Upper lobe of left lung (tissue), 6 donors: ENCODE measurements around the gene ATP1A1. TPM values are rescaled to one million over a fixed set of nuclear protein-coding genes. Genes with fewer than 3 reads are reported as not detected.

Source experiments
- ATAC-seq, 2 donors: fragments of 200-7000 bp; cut with Tn5 transposase; one replicate each; pipeline ENCODE4 v1.9.1; 2022; ENCODE audit warnings: mild to moderate bottlenecking in 2 of 2, moderate library complexity in 2 of 2; ENCODE audit not compliant: low FRiP score in 2 of 2
- DNase-seq, 2 donors: peaks; one replicate each; pipeline ENCODE4 v3.0.0-alpha.2; 2019 to 2020
- H3K27ac ChIP-seq, 4 donors: fragments of 200-600 bp; sonication (generic); one replicate each; pipeline ENCODE4 v1.5.1; 2016 to 2019
- H3K27me3 ChIP-seq, 4 donors: fragments of 200-600 bp; sonication (generic); one replicate each; pipeline ENCODE4 v1.5.1; 2017 to 2019
- H3K36me3 ChIP-seq, 4 donors: fragments of 200-600 bp; sonication (generic); one replicate each; pipeline ENCODE4 v1.5.1; 2016 to 2019
- H3K4me1 ChIP-seq, 4 donors: fragments of 200-600 bp; sonication (generic); one replicate each; pipeline ENCODE4 v1.5.1; 2018 to 2019
- H3K4me3 ChIP-seq, 4 donors: fragments of 200-600 bp; sonication (generic); one replicate each; pipeline ENCODE4 v1.5.1; 2017 to 2019; ENCODE audit warnings: mild to moderate bottlenecking in 2 of 4, moderate library complexity in 1 of 4
- H3K9me3 ChIP-seq, 4 donors: fragments of 200-600 bp; sonication (generic); one replicate each; pipeline ENCODE4 v1.5.1; 2018 to 2019
- EP300 ChIP-seq, 4 donors: sonication (generic); formaldehyde crosslinking; IDR thresholded peaks; one replicate each; pipeline ENCODE4 v1.5.1; 2017; ENCODE audit warnings: antibody characterized with exemption in 4 of 4, control low read depth in 2 of 4
- POLR2A ChIP-seq, 4 donors: fragments of 450-650 bp; IDR thresholded peaks; one replicate each; pipeline ENCODE4 v1.5.1; 2016 to 2017; ENCODE audit warnings: antibody characterized with exemption in 4 of 4, mild to moderate bottlenecking in 2 of 4
- POLR2AphosphoS5 ChIP-seq, 2 donors: sonication (generic); formaldehyde crosslinking; IDR thresholded peaks; one replicate each; pipeline ENCODE4 v1.5.1; 2017; ENCODE audit warnings: antibody characterized with exemption in 2 of 2
- WGBS, 2 donors: methylation state at CpG; one replicate each; pipeline ENCODE4 v1.1.5; 2017 to 2018; 5-methylcytosine and 5-hydroxymethylcytosine counted together
- total RNA-seq, 6 donors: library from RNA; depleted of rRNA in 4 of 6; stranded (reverse); fragments of >200 nt in 4 of 6; gene quantifications; one replicate each; pipeline versions ENCODE4 v1.1.0 to v1.2.1, GENCODE V29; 2016 to 2021
- TF ChIP-seq, protein P1 (sequence below), 6 experiments: fragments of 450-650 bp in 4 of 6; fragments of 200-600 bp in 2 of 6; sonication (generic) in 2 of 6; IDR thresholded peaks; one replicate each; pipeline ENCODE4 v1.5.1; 2016 to 2019; ENCODE audit warnings: antibody characterized with exemption in 6 of 6
- donor health status: DM: no; HTN: no; CAD: no; lungs with moderate emphysema.
- donor health status: DM: no; HTN: yes; CAD: no; lungs with severe emphysema.

Gene ATP1A1
- total RNA-seq, 6 donors from 2014 or later: 383 to 829 (median 696) TPM

DNA sequence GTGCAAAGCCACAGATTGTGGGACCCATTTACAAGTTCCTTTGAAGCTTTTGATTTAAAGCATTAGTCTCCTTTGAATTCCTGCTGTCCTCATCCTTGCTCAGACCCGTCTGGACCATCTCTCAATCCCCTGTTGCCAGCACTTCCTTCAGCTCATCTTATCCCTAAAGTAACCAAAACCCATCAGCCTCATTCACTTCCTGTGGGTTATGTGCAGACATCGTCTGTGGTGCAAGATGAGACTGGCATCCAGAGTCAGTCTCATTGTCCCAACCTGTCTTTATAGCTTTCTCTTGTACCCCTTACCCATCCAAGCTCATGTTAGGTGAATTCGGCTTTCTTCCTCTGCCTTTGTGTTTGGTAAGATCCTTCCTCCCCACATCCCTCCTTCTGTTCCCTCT lies 29.3 kb downstream of the ATP1A1 start:
- no peak for ATAC-seq
- Histone ChIP-seq H3K27ac (no peak overlapping the region), H3K9me3 (no peaks in the 10 kb centered on the region), H3K4me1 (peaks cover 0 to 3% (median 1%) of the 10 kb centered on the region in 4 donors), H3K27me3 (no peaks in the 10 kb centered on the region), H3K4me3 (no peak overlapping the region), H3K36me3 (peaks cover 88 to 100% (median 100%) of the 10 kb centered on the region in 4 donors)
- 77 to 81% methylated on average over 3 of the region's 3 CpGs for WGBS, 2 donors
- TF ChIP-seq EP300 (IDR thresholded peaks at IDR 0.05) (no peak), POLR2AphosphoS5 (IDR thresholded peaks at IDR 0.05) (no peak), POLR2A (IDR thresholded peaks at IDR 0.05) (no peak)
- TF ChIP-seq, protein P1, sequence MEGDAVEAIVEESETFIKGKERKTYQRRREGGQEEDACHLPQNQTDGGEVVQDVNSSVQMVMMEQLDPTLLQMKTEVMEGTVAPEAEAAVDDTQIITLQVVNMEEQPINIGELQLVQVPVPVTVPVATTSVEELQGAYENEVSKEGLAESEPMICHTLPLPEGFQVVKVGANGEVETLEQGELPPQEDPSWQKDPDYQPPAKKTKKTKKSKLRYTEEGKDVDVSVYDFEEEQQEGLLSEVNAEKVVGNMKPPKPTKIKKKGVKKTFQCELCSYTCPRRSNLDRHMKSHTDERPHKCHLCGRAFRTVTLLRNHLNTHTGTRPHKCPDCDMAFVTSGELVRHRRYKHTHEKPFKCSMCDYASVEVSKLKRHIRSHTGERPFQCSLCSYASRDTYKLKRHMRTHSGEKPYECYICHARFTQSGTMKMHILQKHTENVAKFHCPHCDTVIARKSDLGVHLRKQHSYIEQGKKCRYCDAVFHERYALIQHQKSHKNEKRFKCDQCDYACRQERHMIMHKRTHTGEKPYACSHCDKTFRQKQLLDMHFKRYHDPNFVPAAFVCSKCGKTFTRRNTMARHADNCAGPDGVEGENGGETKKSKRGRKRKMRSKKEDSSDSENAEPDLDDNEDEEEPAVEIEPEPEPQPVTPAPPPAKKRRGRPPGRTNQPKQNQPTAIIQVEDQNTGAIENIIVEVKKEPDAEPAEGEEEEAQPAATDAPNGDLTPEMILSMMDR (IDR thresholded peaks at IDR 0.05): no peak
- DNase-seq: no peak

DNA sequence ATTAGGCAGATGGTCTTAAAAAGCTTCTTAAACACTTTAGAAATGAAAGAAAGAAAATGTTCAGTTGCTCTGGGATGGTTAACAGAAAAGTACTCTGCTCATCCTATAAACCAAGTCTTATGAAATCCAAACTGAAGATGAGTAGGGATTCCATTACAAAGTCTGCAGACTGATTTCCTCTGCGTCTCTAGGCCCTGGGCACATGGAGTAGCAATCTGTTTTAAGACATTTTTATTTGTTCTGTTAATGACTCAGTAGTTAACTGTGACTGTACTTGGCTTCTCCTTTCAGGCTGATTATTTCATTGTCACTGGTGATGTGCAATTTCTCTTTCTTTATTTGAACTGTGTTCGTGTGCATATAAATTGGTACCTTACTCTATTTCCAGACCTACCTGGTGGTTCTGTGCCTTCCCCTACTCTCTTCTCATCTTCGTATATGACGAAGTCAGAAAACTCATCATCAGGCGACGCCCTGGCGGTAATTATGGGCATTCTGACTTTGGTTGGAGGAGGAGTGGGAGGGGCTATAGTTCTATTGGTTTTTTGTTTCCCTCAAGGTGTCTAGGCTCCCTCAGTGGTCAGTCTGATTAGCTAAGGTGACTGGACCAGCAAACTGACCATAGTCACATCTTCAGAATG lies 30.6 kb downstream of the ATP1A1 start:
- TF ChIP-seq, protein P1 (IDR thresholded peaks at IDR 0.05): no peak
- TF ChIP-seq POLR2A (IDR thresholded peaks at IDR 0.05): no peak
- TF ChIP-seq POLR2AphosphoS5 (IDR thresholded peaks at IDR 0.05): no peak
- no peak for TF ChIP-seq EP300 (IDR thresholded peaks at IDR 0.05)
- H3K27ac ChIP-seq: no peak overlapping the region

DNA sequence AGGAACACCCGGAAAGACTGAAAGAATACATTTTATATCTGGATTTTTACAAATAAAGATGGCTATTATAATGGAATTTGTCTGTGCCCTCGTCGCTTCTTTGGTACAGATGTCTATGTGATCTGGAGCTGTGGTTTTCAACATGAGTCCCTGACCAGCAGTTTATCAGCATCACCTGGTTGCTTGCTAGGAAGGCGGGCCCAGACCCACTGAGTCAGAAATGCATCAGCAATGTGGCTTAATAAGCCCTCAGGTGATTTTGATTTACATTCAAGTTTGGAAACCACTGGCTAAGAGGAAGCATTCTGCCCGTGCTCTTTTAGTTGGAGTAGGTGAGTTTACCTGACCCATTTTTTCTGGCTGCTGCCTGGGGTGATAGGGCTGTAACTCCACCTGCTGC lies 31.7 kb downstream of the ATP1A1 start:
- no peak for DNase-seq
- TF ChIP-seq EP300 (IDR thresholded peaks at IDR 0.05) (no peak), POLR2AphosphoS5 (IDR thresholded peaks at IDR 0.05) (no peak), POLR2A (IDR thresholded peaks at IDR 0.05) (no peak)
- TF ChIP-seq, protein P1 (IDR thresholded peaks at IDR 0.05): no peak
- no peaks in the 10 kb centered on the region for H3K9me3 ChIP-seq
- no peaks in the 10 kb centered on the region for H3K27me3 ChIP-seq
- no peak overlapping the region for H3K27ac ChIP-seq
- no peak overlapping the region for H3K4me3 ChIP-seq
- no peak for ATAC-seq
- WGBS, 2 donors: 93% methylated on average over 5 of the region's 5 CpGs
- H3K4me1 ChIP-seq: peaks cover 0 to 2% (median 0%) of the 10 kb centered on the region in 4 donors
- H3K36me3 ChIP-seq: peaks cover 65 to 90% (median 84%) of the 10 kb centered on the region in 4 donors

More for the DNA sequence above, 30.6 kb downstream of the ATP1A1 start:
- no peak for DNase-seq
- H3K4me3 ChIP-seq: no peak overlapping the region
- no peaks in the 10 kb centered on the region for H3K27me3 ChIP-seq
- peaks cover 0 to 2% (median 0%) of the 10 kb centered on the region in 4 donors for H3K4me1 ChIP-seq
- H3K9me3 ChIP-seq: no peaks in the 10 kb centered on the region
- H3K36me3 ChIP-seq: peaks cover 76 to 98% (median 93%) of the 10 kb centered on the region in 4 donors
- ATAC-seq: no peak
- 91 to 96% methylated on average over 7 of the region's 7 CpGs for WGBS, 2 donors

DNA sequence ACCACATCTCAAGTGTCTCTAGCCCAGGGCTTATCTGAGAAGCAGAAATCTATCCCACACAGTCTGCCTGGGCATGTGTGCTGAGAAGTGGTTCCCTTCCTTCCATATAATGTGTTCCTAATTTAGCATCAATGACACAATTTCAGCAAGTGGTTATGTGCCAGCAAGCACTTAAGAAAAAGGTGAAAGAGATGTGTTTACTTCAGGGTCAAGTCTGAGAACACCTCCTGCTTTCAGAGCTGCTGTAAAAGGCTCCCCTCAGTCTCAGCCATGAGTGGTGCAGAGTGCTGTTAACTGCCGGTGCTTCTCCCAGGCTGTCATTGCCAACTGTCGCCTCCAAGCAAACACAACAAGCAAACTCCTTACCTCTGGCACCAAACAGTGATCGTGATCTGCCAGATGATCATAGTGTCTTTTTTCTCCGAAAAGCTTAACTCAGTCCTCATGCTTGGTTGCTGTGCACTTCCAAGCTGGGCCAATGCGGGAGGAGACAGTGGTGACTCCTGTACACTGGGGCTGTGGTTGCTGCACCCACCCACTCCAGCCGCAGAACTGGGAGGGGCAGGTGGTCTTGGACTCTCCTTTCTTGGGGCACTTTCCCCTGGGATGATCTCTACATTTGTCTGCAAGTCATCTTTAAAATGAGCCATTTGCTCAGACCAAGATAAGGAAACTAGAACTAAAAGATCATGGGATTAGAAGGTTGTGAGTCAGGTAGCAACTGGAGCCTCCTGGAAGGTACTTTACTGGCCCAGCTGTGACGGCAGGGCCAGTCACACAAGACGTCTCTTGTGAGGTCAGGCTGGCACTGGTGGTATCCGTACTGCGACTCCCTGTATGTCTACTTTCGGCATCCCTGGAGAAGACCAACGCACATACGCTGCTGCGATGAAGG lies 32.4 kb downstream of the ATP1A1 start:
- no peaks in the 10 kb centered on the region for H3K9me3 ChIP-seq
- H3K4me3 ChIP-seq: no peak overlapping the region
- H3K27ac ChIP-seq: no peak overlapping the region
- DNase-seq (no peak), ATAC-seq (no peak)
- peaks cover 0 to 2% (median 0%) of the 10 kb centered on the region in 4 donors for H3K4me1 ChIP-seq
- no peaks in the 10 kb centered on the region for H3K27me3 ChIP-seq
- TF ChIP-seq POLR2AphosphoS5 (IDR thresholded peaks at IDR 0.05): peak in 1 of 2 donors; percentile 7
- TF ChIP-seq, protein P1 (IDR thresholded peaks at IDR 0.05): no peak
- 69 to 86% methylated on average over 13 to 14 of the region's 14 CpGs for WGBS, 2 donors
- H3K36me3 ChIP-seq: peaks cover 58 to 83% (median 78%) of the 10 kb centered on the region in 4 donors
